Activated CD8-positive, alpha-beta memory T cell treated with anti-CD3 and anti-CD28 coated beads, Interleukin-2, amount 50 U/mL, for 1 hour (primary cell): ENCODE measurements around the gene C1QTNF8.

Source experiments
- DNase-seq: peaks from one replicate; pipeline ENCODE4 v3.0.0-alpha.2; 2020; ENCODE audit errors: extremely low read depth

The C1QTNF8 gene

DNA sequence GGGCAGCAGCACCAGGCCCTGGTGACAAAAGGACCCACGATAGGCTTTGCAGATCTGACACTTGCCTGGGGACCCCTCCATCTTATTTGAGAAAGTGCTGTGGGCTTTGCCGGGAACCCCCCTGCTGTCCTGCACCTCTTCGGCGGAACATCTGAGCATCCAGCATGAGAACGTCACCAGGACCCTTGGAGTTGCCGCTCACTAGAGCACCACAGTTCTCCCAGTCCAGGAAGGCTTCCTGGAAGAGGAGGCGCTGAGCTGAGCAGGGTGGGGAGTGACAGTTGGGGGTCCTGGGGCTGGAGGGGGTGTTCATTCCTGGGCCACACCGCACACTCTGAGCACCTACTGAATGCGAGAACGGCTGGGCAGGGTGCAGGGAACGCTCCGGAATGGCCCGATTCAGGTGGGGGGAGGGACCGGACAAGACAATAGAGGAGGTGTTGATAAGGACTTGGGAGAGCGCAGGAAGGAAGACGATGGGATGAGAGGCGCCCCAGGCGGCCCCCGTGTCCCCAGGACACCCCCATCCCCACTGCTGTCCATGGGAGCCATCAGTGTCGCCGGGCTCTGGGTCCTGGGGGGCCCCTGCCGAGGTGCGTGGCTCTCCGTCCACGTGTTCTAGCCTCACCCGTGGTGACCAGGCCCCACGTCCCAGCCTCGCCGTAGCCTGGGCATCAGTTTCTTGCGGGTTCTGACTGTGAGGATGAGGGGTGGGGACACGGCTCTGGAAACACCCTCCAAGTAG lies 32.1 kb upstream of the C1QTNF8 start:
- no peak for DNase-seq

- no peak for DNase-seq
These were observed 31.1 kb upstream of the C1QTNF8 start for GRCh38 chr16:1127101-1127500.

GRCh38 chr16:1126586-1126985 lies 30.5 kb upstream of the C1QTNF8 start:
- no peak for DNase-seq

- no peak for DNase-seq
These were observed 30.0 kb upstream of the C1QTNF8 start for GRCh38 chr16:1126044-1126443.

- no peak for DNase-seq
These were observed 29.4 kb upstream of the C1QTNF8 start for GRCh38 chr16:1125471-1125870.

GRCh38 chr16:1124795-1125194 lies 28.8 kb upstream of the C1QTNF8 start:
- DNase-seq = no peak

GRCh38 chr16:1124291-1124690 lies 28.2 kb upstream of the C1QTNF8 start:
- DNase-seq = no peak

GRCh38 chr16:1123525-1124230 lies 27.6 kb upstream of the C1QTNF8 start:
- DNase-seq = no peak

- DNase-seq = no peak
These were observed 26.3 kb upstream of the C1QTNF8 start for GRCh38 chr16:1122398-1122765.

GRCh38 chr16:1121601-1122397 lies 25.8 kb upstream of the C1QTNF8 start:
- no peak for DNase-seq

DNA sequence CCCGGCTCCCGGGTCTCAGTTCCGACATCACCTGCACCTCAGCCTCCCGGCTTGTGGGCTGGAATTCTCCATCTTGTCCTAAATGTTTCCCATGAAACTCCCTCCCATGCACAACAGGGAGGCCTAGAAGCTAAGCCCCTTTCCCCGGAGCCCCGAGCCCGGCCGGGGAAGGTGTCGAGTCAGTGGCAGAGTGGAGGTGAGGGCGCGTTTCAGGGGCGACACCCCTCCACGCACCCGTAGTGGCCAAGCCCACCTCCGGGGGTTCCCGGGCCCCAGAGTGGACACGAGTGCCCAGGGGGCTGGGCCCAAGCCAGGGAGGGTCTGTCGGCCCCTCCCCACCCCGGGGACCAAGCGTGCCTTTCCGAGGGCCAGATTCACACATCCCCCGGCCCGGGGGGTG lies 25.0 kb upstream of the C1QTNF8 start:
- no peak for DNase-seq

GRCh38 chr16:1120577-1120941 lies 24.5 kb upstream of the C1QTNF8 start:
- DNase-seq = no peak

DNA sequence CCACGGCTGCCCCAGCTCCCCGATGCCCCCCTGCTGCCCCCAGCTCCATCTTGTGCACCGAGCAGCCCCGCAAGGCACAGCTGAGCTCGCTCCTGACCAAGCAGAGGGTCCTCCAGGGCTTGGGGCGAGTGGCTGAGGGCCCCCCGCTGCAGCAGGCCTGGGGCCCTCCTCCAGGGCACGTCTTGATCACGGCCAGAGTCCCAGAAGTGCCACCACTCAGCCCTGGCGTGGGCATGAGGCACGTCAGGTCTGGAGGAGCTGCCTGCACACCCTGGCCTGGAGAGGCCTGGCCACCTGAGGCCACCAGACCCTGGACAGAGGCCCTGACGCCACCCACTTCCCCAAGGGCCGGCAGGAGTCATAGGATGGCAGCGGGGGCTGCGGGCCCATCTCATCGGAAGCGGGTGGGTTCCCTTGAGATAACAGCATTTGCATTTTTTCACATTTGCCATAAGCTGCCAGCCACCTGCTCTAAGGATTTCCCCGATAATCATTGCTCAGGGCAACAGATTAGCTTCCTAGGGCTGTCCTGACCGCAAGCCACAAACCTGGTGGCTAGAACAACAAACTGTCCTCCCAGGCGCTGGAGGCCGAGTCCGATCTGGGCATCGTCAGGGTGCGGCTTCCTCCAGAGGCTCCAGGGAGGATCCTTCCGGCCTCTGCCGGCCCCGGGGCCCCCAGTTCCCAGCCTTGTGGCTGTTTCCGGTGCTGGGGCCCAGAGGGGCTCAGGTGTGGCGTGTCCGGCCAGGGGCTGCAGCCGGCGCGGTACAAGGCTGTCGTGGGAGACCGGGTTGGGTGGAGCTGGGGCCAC lies 23.9 kb upstream of the C1QTNF8 start:
- DNase-seq = no peak

- DNase-seq = no peak
These were observed 23.1 kb upstream of the C1QTNF8 start for GRCh38 chr16:1119129-1119528.

DNA sequence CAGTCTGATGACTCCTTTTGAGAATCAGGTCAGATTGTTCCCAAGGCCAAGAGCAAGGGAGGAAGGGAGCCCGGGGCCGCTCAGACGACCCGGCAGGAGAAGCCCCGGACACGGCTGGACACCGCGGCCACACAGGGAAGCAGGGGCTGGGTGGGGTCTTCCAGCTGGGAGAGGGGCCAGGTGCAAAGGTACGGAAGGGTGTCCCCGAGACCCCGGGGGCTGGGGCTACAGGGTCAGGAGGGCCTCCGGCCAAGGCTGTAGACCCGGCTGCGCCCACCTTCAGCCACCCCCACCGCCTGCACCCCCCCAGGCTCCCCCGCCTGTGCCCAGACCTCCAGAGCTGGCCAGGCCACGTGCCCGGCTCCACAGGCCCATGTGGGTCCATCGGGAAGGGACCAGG lies 21.9 kb upstream of the C1QTNF8 start:
- DNase-seq = no peak

- no peak for DNase-seq
These were observed 21.3 kb upstream of the C1QTNF8 start for GRCh38 chr16:1117176-1117900.

GRCh38 chr16:1116693-1117077 lies 20.6 kb upstream of the C1QTNF8 start:
- DNase-seq = no peak

GRCh38 chr16:1113889-1114526 lies 18.0 kb upstream of the C1QTNF8 start:
- no peak for DNase-seq

GRCh38 chr16:1113489-1113888 lies 17.4 kb upstream of the C1QTNF8 start:
- no peak for DNase-seq

DNA sequence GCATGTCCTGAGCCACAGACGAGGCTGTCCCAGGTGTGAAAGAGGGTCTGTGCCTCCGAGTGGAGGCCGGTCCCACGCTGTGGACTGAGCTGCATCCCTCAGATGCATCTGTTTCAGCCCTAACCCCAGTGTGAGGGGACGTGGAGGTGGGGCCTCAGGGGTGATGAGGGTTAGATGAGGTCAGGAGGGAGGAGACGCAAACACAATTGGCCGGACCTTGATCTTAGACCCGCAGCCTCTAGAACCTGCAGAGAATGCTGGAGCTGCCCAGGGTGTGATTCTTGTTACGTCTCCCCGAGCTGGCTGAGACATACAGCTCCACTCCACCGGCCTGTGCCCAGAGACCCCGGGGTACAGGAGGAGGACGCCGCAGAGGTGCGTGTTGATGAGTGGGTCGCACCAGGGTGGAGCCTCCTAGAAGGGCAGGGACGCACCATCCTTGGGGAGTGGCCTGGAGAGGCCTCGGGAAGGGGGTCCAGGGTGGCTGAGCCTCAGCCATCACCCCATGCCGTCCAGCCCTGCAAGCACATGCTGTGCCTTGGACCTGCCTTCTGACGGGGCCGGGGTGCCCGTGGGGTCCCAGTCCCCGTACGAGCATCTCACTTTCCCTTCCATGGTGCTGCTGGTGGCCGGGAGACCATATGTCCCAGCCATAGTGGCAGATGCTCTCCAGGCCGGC lies 16.6 kb upstream of the C1QTNF8 start:
- no peak for DNase-seq
